Suprapubic skin (tissue), 4 donors: ENCODE results near the gene UBE2QL1.

Source experiments
- EP300 ChIP-seq: sonication (generic); formaldehyde crosslinking; IDR thresholded peaks from one replicate; pipeline ENCODE4 v1.6.1; 2017; ENCODE audit warnings: antibody characterized with exemption
- POLR2A ChIP-seq, 2 donors: fragments of 450-650 bp; IDR thresholded peaks; one replicate each; pipeline ENCODE4 v1.6.1; 2017; ENCODE audit warnings: antibody characterized with exemption in 2 of 2, mild to moderate bottlenecking in 2 of 2, moderate library complexity in 2 of 2
- POLR2AphosphoS5 ChIP-seq, 3 donors: sonication (generic); formaldehyde crosslinking; IDR thresholded peaks; one replicate each; pipeline ENCODE4 v1.6.1; 2017; ENCODE audit warnings: antibody characterized with exemption in 3 of 3
- TF ChIP-seq, protein P1 (sequence below), 2 donors: fragments of 200-600 bp in 1 of 2; fragments of 450-650 bp in 1 of 2; sonication (generic) in 1 of 2; IDR thresholded peaks; one replicate each; pipeline ENCODE4 v1.5.1; 2016 to 2019; ENCODE audit warnings: antibody characterized with exemption in 2 of 2, mild to moderate bottlenecking in 1 of 2, moderate library complexity in 1 of 2

DNA sequence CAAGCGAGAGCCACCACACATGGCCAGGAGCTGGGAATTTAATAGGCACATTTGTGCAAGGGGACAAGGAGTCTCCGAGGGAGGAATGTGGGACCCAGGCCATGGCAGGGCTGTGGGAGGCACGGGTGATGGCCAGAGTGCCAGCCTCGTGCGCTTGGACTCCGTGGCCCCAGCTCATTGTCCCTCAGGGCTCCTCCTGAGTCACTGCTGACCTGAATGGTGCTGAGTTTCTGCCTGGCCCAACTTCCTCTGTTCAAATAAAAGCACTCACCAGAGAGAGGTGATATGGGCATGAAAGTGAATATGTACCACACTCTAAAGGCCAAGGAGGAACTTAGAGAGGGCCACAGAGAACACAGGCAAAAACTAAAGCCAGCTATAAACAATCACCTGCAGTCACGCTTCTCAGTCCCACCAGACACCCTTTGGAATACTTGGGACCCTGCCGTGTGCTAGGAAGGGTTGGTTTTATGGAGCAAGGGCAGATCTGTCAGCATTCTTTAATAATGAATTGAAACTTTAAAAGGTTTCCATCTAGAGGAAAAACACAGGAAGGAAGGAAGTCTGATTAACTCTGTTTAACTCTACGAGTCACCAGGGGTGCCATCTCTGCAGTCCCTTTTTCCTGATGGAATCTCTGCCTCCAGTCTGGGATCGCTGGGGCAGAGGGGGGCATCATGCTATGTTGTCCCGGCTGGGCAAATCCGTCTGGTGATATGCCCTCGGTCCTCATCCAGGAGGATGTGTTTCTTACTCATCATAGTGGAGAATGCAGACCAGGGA, 25.1 kb upstream of the UBE2QL1 start:
- TF ChIP-seq, protein P1, sequence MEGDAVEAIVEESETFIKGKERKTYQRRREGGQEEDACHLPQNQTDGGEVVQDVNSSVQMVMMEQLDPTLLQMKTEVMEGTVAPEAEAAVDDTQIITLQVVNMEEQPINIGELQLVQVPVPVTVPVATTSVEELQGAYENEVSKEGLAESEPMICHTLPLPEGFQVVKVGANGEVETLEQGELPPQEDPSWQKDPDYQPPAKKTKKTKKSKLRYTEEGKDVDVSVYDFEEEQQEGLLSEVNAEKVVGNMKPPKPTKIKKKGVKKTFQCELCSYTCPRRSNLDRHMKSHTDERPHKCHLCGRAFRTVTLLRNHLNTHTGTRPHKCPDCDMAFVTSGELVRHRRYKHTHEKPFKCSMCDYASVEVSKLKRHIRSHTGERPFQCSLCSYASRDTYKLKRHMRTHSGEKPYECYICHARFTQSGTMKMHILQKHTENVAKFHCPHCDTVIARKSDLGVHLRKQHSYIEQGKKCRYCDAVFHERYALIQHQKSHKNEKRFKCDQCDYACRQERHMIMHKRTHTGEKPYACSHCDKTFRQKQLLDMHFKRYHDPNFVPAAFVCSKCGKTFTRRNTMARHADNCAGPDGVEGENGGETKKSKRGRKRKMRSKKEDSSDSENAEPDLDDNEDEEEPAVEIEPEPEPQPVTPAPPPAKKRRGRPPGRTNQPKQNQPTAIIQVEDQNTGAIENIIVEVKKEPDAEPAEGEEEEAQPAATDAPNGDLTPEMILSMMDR (IDR thresholded peaks at IDR 0.05) = no peak
- TF ChIP-seq POLR2A (IDR thresholded peaks at IDR 0.05) (no peak), EP300 (no peak), POLR2AphosphoS5 (IDR thresholded peaks at IDR 0.05) (no peak)
